HG02852 (cell line): ENCODE data around the gene LGR5.
"Not testable (repeated sequence)": the region's sequence is repeated elsewhere in the genome, so short reads cannot be mapped to it uniquely, and the experiment has no call there.

Source experiments
- ATAC-seq: cut with Tn5 transposase; IDR thresholded peaks from one replicate; pipeline ENCODE4 v1.9.1; 2021; ENCODE audit warnings: mild to moderate bottlenecking, moderate library complexity; ENCODE audit not compliant: unreplicated experiment

The LGR5 gene

DNA sequence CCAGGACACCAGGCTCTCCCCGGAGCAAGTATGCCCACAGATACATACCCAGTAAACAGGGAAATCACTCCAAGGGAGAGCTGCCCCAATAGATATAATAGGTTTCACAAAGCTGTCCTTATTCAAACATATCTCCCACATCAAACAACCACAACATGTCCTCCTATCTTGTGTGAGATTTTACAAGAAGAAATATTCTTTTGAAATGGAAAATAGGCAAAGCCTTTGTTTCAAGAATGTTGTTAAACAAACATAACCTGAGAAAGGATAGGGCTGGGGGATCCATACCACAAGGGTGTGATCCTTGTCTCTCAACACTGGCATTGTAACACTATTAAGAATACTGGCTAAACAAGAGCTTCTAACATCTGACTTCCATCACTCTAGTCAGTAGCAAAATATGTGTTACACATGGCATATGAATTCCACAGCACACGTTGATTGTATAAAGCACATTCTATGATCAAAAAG is 32.9 kb downstream of the LGR5 start:
- no peak for ATAC-seq

DNA sequence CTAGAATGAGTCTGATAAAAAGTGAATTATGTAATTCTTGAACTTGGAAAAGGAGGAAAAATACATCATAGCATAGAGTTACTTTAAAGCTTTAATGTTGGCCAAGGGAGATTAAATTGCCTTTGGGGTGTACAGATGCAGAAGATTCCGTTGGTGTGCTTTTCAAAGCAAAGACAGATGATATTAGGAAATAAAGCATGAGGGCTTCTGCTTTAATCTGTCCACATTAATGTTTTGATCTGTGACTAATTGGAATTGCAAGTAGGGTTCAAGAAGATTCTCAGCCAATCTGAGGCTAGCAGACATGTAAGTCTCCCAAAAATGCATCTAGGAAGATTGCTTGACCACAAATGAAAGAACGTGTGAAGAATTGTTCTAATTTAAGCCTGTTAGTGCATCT is 35.2 kb downstream of the LGR5 start:
- no peak for ATAC-seq

DNA sequence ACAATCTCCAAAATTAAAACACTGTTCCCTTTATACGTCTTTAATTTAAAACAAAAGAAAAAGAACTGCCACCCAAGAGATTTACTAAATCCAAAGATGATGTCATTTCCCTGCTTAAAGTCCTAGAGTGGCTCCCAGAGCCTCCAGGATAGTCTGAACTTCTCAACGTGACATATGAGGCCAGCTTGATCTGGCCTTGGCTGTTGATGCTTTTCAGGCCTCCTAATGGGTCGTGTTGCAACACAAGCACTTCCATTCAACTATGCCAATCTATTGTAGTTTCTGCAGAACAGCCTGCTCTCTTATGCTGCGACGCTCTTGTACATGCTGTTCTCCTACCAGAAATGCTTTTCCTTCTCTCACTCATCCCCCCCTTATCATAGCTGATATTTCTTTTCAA is 35.7 kb downstream of the LGR5 start:
- no peak for ATAC-seq

DNA sequence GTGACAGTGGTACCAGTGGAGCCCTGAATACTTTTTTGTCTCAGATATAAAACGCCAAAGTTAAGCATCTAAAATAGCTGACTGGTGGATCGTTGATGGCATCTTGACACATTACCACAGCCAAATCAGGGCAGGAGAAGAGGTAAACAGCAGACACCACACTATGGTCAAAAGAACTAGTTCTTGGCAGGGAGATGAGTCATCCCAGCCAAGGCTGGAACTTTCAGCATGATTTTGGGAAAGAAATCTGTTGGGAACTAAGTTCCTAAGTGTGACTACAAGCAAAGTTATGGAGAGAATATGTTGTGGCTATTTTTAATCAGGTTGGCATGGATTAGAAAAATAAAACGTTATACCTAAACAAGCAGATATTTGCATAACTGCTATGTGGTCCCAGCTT is 36.9 kb downstream of the LGR5 start:
- no peak for ATAC-seq

DNA sequence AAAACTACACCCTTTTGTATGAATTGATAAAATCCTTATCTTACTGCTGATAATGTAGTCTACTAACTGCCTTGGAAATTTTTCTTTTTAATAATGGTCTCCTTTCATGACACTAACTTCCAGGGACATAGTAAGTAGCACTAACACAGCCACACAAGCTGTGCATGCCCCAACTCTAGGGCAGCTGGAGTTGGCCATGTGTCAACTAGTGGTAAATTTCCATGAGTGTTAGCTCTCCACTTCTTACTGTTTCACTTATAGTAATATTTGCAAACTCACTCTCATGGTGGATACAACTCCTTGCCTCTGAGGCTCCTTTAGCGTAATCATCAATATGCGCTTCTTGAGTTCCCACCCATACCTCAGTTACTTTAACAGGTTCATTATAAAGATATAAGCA is 38.0 kb downstream of the LGR5 start:
- no peak for ATAC-seq

DNA sequence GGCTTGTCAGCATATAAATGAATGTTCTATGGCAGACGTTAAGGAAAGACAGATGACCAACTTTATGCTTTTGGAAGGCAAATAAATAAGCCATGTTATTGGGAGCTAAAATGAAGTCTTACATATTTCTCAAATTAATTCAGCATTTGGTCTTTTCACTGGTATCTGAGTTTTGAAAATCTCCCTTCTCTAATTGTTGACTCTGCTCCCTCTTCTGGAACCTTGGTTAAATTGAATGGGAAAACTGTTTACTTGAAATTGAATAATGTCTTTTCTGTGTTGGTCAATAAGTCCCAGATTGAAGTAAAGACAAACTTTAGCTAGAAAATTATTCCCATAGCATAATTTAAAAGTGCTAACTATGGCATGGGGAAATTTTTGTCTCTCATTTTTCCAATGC is 38.7 kb downstream of the LGR5 start:
- no peak for ATAC-seq

DNA sequence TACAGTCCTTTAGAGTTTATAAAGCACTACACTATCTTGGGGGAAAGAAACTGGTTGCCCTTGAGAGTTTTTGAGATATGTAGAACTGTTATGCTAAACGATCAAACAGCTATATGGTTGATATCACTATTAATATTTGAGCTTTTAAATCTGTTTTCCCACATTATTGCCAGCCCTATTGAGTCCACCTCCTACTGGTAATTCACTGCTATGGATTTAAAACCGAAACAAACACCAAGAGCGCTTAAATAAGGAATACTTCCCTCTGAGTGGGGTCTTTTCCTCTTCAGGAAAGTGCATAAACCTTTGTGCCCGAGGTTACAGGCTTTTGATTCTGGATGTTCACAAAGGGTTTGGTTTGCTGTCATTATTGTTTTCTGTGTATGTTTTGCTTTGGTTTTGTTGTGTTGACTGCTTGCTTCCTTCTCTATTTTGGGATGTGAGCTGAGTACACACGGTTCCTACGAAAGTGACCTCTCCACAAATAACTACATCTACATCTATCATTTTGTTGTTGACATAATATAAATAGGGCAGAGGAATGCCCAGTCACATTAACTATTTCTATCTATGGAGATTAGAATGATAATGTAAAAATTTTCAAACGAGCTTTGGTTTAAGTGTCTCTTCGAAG is 44.8 kb downstream of the LGR5 start:
- no peak for ATAC-seq

DNA sequence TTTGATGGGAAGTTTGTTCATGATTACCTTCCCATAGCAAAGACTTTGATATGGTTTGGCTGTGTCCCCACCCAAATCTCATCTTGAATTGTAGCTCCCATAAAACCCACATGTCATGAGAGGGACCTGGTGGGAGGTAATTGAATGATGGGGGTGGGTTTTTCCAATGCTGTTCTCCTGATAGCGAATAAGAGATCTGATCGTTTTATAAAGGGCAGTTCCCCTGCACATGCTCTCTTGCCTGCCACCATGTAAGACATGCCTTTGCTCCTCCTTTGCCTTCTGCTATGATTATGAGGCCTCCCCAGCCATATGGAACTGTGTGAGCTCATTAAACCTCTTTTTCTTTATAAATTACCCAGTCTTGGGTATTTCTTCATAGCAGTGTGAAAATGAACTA is 51.2 kb downstream of the LGR5 start:
- ATAC-seq = not testable (repeated sequence)

DNA sequence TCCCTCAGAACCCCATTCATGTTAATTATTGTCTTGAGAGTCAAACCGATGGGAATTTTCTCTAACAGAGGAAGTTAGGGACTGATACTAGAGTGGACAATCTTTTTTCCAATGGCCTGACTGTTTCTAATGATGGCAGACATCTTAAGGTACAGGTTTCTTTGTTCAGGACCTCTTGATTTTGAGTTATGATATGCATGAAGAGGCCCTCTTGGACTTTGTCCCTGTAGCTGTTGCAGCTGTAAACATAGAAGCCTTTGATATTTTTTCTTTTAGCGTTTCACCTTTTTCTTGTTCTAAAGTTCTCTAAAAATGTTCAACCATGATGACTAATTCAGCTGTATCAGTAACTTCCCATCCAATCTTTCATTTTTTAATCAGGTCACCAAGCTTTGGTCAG is 53.0 kb downstream of the LGR5 start:
- ATAC-seq = no peak

DNA sequence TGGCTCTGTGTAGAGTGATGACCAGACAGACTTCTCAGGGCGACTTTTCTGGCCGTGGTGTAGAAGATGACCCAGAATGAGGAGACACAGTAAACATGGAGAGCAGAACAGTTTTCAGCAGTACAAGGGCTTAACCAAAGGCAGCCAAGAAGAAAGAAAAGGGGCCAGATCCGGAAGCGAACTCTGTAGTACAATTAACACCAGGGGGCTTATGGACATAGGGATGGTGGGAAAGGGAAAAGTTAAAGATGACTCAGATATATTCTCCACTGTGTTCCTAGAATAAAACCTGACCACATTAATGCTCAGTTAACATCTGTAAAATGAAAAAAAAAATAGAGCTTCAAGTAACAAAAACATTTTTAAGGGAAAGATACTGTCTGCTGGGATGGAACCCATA is 60.2 kb downstream of the LGR5 start:
- no peak for ATAC-seq

DNA sequence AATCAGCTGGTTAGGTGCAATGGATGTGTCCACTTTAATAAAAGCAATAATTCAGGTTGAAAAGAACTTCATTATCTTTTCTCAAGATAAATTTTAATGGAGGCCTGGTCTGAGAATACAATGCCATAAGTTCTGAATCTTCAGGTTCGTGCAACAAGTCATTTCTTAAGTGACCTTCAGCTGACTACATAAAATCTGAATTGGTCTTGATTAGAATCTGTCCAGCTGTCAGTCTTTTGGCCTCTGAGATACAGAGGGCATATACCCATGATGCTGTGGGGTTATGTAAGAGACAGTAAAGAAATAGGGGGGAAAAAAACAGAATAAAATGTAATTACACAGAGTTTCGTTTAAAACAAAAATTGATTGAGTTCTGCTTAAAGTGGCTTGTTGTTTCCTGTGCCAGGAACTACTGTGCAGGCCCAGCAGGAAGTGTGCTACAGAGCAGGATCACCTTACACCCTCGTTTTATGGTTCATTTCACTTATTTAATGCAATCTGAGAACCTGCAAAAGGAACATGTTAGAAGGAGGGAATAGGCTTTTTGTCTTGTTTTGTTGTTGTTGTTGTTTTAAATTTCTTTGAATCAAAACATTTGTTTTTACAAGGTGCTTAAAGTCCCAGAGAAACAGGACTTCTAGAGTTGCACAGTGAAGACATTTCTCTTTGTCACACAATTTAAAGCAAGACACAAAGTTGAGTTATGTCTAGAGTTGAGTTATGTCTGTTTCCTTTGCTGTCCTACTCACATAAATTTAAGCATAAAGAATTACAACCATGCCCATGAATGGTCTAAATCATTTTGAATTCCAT is 64.2 kb downstream of the LGR5 start:
- no peak for ATAC-seq

DNA sequence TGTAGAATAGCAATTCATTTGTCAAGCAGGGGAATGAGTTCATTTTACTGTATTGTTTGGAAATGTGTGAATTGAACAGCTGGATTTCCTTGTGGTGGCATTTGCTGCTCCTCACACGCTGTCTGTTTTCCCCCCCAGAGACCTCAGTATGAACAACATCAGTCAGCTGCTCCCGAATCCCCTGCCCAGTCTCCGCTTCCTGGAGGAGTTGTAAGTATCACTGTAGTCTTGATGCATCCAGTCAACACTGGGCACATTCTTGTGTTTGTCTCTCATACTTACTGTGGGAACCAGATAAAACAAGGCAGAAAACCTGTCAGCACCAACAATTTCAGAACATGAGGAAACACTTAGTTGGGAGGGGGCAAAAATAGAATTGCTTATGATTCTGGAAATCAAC is 64.9 kb downstream of the LGR5 start:
- no peak for ATAC-seq

DNA sequence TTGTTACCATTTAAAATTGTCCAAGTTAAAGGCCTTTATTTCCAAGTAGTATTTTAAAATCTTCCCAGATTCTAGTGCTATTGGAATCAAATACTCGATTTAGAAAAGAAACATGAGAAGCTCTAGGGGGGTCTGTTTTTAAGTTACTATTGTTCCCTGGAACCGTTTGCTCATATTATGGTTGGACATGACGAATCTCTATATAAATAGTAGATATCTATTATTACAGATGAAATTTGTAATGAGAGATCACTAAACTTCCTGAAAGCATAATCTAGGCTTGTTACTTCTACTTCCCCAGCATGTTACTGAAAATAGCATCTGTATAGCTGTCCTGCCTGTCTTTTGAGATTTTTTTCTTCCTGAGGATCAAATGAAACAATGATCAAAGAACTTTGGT is 70.1 kb downstream of the LGR5 start:
- no peak for ATAC-seq

DNA sequence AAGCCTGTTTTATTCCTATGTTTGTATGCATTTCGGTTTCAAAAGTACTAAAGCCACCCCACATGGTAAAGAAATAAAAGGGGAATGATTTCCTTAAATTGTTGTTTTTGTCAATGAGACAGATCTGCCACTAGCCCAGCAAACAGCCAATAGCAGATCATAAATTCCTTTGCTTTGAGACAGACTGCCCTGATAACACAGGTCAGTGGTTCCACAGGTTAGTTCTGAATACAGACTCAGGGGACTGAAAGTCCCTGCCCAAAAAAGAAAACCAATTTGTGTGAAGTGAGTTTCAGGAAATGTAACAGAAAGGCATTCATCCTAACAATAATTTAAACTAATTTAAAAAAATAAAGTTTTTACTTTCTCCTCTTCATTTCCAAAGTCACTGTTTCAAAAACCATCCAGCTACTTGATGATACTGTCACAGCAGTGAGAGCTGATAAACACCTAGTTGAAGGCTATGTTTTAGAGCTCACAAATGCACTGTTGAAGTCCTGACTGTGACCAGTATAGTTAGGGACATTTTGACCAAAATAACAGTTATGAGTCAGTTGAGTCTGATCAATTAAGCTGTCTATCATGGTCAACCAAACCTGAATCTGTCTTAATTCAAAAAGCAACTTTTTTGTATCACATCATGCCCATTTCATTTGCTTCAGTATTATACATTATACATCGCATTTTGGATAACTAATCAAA is 77.7 kb downstream of the LGR5 start:
- peak; percentile 67 for ATAC-seq

DNA sequence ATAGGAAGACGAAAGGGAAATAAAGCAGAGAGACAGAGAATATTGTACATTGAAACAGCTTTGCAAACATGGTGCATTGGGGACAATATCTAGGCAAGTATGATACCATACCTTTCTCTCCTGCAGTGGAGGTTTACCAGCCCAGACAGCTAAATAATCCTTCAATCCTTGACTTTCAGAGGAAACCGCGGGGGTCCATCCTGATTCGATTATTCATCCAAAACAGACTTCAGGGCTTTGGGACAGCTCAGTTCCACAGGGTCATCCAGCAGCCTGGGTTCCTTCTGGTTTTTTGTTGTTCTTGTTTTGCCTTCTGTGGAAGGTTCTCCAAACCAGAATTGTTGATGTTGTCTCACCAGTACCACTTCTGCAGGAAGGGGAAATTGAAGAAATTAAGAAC is 81.5 kb downstream of the LGR5 start:
- no peak for ATAC-seq

DNA sequence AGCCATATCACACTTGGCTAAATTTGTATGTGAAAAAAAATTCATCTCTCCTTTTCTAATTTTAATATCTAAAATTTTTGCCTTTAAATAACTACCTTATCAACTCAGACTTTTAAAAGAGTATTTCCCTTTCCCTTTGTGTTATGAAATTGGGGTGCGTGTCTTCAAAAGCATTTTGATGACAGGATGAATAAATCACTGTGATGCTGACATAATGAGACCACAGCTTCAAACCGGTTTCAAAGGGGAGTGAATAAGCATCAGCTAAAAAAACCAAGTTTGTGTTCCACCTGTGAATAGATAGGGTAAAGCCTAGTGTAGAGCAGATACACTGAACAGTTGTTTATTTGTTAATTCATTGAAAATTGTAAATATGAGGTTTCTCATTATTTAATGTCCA is 85.0 kb downstream of the LGR5 start:
- no peak for ATAC-seq

DNA sequence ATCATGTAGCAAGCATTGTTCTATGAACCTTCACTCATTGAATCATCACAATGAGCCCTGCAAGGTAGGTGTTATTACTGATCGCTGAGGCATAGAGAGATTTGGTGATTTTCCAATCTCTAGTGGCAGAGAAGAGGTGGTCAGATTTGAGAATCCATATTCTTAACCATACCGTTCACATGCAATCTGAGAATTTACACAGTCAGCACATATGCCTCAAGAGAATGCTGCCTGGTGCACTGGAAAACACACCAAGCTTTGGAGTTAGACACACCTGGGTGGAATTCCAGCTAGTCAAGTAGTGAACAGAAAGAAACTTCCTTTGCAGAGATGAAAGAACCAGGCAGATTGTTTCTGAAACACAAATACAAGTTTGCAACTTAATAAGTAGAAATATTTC is 94.1 kb downstream of the LGR5 start:
- ATAC-seq = no peak

DNA sequence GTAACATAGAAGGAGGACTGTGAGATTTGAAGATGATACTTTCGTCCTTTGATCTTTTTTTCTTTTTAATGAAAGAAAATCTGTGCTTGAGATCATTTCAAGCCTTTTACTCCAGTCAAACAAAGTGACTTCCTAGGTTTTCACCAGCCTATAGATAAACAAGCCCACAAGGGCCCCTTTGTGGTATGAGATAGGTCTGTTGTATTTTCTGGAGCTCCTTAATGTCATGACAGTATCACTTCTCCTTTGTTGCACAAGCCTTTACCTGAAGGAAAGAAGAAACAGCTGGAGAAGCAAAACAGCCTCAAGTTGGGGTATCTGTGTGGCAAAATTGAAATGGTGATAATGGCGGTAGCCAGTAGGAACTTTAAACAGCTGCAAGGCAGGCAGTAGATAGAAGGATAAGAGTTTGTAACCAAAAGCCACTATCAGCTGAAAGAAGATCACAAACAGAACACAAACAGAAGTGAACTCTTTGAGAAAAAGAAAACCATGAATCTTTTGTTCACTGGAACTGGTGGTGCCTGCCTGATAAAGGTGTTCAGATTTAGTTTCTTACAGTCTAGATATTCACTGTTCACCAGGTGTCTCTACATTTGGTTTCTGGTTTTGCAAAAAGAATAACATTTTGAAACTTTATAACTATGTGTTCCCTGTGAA is 96.8 kb downstream of the LGR5 start:
- ATAC-seq = no peak

DNA sequence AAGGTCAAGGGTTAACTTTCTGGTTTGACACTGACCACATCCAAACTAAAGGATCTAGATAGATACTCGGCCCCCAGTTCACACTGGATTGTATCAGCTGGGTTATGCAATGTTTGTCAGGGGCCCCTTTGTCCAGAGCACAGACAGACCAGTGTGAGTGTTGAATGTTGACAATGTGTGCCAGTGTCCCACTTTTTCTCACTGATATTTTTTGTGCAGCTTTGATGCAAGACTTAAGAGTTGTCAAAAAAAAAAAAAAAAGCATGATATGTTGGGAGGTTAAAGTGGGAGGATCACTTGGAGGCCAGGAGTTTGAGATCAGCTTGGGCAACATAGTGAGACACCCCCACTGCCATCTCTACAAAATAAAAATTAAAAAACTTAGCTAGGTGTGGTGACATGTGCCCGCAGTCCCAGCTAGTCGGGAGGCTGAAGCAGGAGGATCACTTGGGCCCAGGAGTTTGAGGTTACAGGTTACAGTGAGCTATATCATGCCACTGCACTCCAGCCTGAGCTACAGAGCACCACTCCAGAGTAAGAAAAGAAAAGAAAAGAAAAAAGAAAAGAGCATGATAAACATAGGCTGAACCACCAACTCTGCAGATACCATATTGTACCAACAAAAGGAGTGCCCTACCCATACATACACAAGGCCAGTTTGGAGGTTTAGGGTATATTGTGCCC is 97.5 kb downstream of the LGR5 start:
- ATAC-seq = no peak

DNA sequence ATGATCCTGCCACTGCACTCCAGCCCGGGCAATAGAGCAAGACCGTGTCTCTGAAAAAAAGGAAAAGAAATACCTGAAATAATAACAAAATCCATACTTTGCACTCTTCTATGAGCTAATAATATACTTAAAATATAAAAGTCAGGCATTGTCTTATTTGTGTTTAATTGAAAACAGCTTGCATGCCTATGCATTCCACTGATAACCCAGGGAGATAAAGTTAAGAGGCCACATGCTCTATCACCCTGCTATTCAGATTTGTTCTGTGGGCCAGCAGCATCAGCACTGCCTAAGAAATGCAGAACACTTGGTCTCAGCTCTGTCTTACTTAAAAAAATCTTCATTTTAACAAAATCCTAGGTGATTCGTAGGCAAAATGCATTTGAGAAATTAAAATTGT is 99.2 kb downstream of the LGR5 start:
- no peak for ATAC-seq

DNA sequence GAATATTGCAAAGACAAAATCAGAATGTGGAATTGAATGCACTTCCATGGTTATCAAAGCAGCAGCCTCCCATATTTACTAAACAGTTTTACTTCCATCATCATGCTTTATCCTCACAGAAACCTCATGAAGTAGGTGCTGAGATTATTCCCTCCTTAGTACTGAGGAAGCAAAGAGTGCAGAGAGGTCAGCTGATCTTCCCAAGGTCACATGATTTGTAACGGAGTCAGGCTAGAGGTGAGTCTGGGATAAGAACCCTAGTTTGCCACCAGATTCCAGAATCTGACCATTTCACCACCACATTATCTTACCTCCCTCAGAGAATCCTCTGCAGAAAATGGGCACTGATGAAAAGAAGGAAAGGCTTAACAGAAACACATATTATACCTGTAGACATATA is 102.0 kb downstream of the LGR5 start:
- ATAC-seq = no peak
